GM10266 (cell line): ENCODE measurements around the gene OR2A5.
"Not testable (repeated sequence)": the region's sequence is repeated elsewhere in the genome, so short reads cannot be mapped to it uniquely, and the experiment has no call there.

ENCODE experiments used
- DNase-seq: peaks from one replicate; pipeline ENCODE4 v3.0.0; 2012; ENCODE audit errors: extremely low spot score
- TF ChIP-seq, protein P1 (sequence below): IDR thresholded peaks from 2 replicates; pipeline ENCODE4 v1.5.1; 2012; ENCODE audit warnings: mild to moderate bottlenecking, low read depth; ENCODE audit not compliant: control insufficient read depth, insufficient read depth; ENCODE audit errors: missing control alignments

The OR2A5 gene

GRCh38 chr7:144036302-144036885, 12.4 kb upstream of the OR2A5 start:
- TF ChIP-seq, protein P1, sequence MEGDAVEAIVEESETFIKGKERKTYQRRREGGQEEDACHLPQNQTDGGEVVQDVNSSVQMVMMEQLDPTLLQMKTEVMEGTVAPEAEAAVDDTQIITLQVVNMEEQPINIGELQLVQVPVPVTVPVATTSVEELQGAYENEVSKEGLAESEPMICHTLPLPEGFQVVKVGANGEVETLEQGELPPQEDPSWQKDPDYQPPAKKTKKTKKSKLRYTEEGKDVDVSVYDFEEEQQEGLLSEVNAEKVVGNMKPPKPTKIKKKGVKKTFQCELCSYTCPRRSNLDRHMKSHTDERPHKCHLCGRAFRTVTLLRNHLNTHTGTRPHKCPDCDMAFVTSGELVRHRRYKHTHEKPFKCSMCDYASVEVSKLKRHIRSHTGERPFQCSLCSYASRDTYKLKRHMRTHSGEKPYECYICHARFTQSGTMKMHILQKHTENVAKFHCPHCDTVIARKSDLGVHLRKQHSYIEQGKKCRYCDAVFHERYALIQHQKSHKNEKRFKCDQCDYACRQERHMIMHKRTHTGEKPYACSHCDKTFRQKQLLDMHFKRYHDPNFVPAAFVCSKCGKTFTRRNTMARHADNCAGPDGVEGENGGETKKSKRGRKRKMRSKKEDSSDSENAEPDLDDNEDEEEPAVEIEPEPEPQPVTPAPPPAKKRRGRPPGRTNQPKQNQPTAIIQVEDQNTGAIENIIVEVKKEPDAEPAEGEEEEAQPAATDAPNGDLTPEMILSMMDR, result no peak
- DNase-seq, result no peak

- no peak for DNase-seq
- TF ChIP-seq, protein P1, result no peak
Measured at GRCh38 chr7:144037414-144038035, 11.2 kb upstream of the OR2A5 start.

DNA sequence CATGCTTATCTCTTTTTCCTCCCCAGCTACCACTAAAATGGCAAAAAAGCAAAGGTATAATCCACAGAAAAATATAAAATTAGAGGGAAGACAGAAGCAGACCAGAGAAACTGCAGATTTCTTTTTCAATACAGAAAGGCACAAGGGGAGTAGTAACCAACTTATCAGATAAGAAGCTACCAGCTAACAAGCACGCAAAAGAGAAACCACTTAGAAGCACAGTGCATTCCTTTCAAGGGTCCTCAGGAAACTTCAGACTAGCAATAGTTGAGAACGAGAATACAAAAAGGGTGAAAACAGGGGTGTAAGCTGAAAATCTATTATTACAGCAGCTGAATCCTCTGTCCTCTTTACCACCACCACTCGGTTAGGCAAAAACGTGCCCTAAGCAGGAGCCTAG, 9.9 kb upstream of the OR2A5 start:
- no peak for DNase-seq
- TF ChIP-seq, protein P1, result no peak

DNA sequence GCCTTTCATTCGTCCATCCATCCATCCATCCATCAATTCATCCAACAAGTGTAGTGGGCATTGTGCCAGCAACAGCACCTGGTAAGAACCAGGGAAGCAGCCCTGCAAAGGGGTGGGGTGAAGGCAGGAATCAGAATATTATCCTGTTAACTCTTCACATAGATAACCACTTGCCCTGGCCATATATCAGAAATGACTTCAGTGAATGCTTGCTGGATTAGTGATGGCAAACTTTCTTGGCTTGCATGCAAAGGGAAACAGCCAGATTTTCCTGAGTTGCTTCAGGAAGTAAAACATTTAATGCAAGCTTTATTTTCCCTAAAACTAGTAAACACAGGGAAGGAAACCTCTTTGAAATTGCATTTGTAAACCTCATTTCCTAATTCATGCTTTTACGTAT, 743 bp downstream of the OR2A5 start:
- TF ChIP-seq, protein P1, result no peak
- no peak for DNase-seq

- TF ChIP-seq, protein P1, result no peak
- no peak for DNase-seq
Measured at GRCh38 chr7:144050093-144050492, 1.3 kb downstream of the OR2A5 start.

DNA sequence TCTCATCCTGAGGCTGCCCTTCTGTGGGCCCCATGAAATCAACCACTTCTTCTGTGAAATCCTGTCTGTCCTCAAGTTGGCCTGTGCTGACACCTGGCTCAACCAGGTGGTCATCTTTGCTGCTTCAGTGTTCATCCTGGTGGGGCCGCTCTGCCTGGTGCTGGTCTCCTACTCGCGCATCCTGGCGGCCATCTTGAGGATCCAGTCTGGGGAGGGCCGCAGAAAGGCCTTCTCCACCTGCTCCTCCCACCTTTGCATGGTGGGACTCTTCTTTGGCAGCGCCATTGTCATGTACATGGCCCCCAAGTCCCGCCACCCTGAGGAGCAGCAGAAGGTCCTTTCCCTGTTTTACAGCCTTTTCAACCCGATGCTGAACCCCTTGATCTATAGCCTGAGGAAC, 2.1 kb downstream of the OR2A5 start:
- not testable (repeated sequence) for DNase-seq

DNA sequence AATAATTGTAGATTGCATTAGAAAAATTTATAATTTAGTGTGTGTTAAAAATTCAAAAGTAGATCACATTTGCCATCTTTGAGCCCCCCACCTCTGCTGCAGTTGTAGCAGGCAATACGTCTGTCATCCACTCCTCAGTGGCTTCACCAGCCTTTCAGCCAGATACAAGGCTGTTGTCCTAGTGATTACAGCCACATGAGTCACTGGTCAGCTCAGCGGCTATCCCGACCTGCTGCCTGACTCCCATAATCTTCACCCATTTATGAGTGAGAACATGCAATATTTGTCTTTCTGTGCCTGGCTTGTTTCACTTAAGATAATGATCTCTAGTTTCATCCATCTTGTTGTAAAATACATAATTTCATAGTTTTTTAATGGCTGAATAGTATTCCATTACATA, 9.2 kb downstream of the OR2A5 start:
- DNase-seq, result no peak
- TF ChIP-seq, protein P1, result no peak
